Subcutaneous adipose tissue (tissue), 4 donors: ENCODE measurements around the gene KCNB1. TPM values are rescaled to one million over a fixed set of nuclear protein-coding genes. Genes with fewer than 3 reads are reported as not detected.

Experiments used
- CTCF ChIP-seq: fragments of 450-650 bp; IDR thresholded peaks from one replicate; pipeline ENCODE4 v1.5.1; 2016; ENCODE audit warnings: low read depth, mild to moderate bottlenecking, control low read depth, antibody characterized with exemption, moderate library complexity
- total RNA-seq, 4 donors: library from RNA; depleted of rRNA; stranded (reverse); fragments of >200 nt; gene quantifications; one replicate each; pipeline ENCODE4 v1.1.0, GENCODE V29; 2016

Gene KCNB1
- total RNA-seq, 4 donors from 2014 or later, result 8.7 to 24.5 (median 17.7) TPM

GRCh38 chr20:49448917-49449316 is 33.6 kb downstream of the KCNB1 start:
- TF ChIP-seq CTCF, result no peak

GRCh38 chr20:49447946-49448809 is 34.3 kb downstream of the KCNB1 start:
- TF ChIP-seq CTCF, result no peak

- TF ChIP-seq CTCF, result no peak
Measured at GRCh38 chr20:49447364-49447763, 35.1 kb downstream of the KCNB1 start.

GRCh38 chr20:49446808-49447207 is 35.7 kb downstream of the KCNB1 start:
- no peak for TF ChIP-seq CTCF

- TF ChIP-seq CTCF, result no peak
Measured at GRCh38 chr20:49446080-49446479, 36.4 kb downstream of the KCNB1 start.

- TF ChIP-seq CTCF, result no peak
Measured at GRCh38 chr20:49445176-49445575, 37.3 kb downstream of the KCNB1 start.

GRCh38 chr20:49444553-49444990 is 37.9 kb downstream of the KCNB1 start:
- no peak for TF ChIP-seq CTCF
